Inferior parietal cortex (tissue), 1 donor: ENCODE data around the gene VRK2.
A peak's percentile ranks its signal among the peaks of the same experiment; 100 is the strongest.

ENCODE experiments used
- DNase-seq: peaks from one replicate; pipeline ENCODE4 v3.0.0-alpha.2; 2016; ENCODE audit errors: extremely low spot score

Gene VRK2

GRCh38 chr2:58046585-58047372 lies at the start of gene VRK2:
Gene VRK2, plus strand, starts transcription at chr2:58046806. Its CDS starts 2,026 bp downstream, at chr2:58048832.
- DNase-seq: peak; percentile 57

- no peak for DNase-seq
Measured at GRCh38 chr2:58006256-58006951, 40.2 kb upstream of the VRK2 start.

GRCh38 chr2:58006952-58007284 lies 39.7 kb upstream of the VRK2 start:
- DNase-seq: no peak

GRCh38 chr2:58010599-58010998 lies 36.0 kb upstream of the VRK2 start:
- DNase-seq: no peak

- DNase-seq: no peak
Measured at GRCh38 chr2:58019229-58019628, 27.4 kb upstream of the VRK2 start.

GRCh38 chr2:58025150-58025933 lies 21.3 kb upstream of the VRK2 start:
- DNase-seq: no peak

- DNase-seq: no peak
Measured at GRCh38 chr2:58027029-58027428, 19.6 kb upstream of the VRK2 start.

- no peak for DNase-seq
Measured at GRCh38 chr2:58030771-58031170, 15.8 kb upstream of the VRK2 start.

- no peak for DNase-seq
Measured at GRCh38 chr2:58032016-58032763, 14.4 kb upstream of the VRK2 start.

- no peak for DNase-seq
Measured at GRCh38 chr2:58032764-58033080, 13.9 kb upstream of the VRK2 start.

GRCh38 chr2:58033530-58033929 lies 13.1 kb upstream of the VRK2 start:
- DNase-seq: no peak

- DNase-seq: no peak
Measured at GRCh38 chr2:58035352-58035751, 11.3 kb upstream of the VRK2 start.

- DNase-seq: no peak
Measured at GRCh38 chr2:58039170-58039611, 7.4 kb upstream of the VRK2 start.

- no peak for DNase-seq
Measured at GRCh38 chr2:58042486-58042970, 4.1 kb upstream of the VRK2 start.

- DNase-seq: no peak
Measured at GRCh38 chr2:58044145-58044544, 2.5 kb upstream of the VRK2 start.

- DNase-seq: no peak
Measured at GRCh38 chr2:58045580-58046334, 849 bp upstream of the VRK2 start.

- no peak for DNase-seq
Measured at GRCh38 chr2:58046335-58046584, 346 bp upstream of the VRK2 start.

GRCh38 chr2:58047373-58047935 lies 848 bp downstream of the VRK2 start:
- no peak for DNase-seq

- DNase-seq: no peak
Measured at GRCh38 chr2:58047961-58048360, 1.4 kb downstream of the VRK2 start.

GRCh38 chr2:58051445-58051844 lies 4.8 kb downstream of the VRK2 start:
- no peak for DNase-seq

GRCh38 chr2:58052978-58053377 lies 6.4 kb downstream of the VRK2 start:
- DNase-seq: no peak
